ENCODE data around the gene SLC38A1.
"Not testable (repeated sequence)": the region's sequence is repeated elsewhere in the genome, so short reads cannot be mapped to it uniquely, and the experiment has no call there.

SLC38A1 gene

DNA sequence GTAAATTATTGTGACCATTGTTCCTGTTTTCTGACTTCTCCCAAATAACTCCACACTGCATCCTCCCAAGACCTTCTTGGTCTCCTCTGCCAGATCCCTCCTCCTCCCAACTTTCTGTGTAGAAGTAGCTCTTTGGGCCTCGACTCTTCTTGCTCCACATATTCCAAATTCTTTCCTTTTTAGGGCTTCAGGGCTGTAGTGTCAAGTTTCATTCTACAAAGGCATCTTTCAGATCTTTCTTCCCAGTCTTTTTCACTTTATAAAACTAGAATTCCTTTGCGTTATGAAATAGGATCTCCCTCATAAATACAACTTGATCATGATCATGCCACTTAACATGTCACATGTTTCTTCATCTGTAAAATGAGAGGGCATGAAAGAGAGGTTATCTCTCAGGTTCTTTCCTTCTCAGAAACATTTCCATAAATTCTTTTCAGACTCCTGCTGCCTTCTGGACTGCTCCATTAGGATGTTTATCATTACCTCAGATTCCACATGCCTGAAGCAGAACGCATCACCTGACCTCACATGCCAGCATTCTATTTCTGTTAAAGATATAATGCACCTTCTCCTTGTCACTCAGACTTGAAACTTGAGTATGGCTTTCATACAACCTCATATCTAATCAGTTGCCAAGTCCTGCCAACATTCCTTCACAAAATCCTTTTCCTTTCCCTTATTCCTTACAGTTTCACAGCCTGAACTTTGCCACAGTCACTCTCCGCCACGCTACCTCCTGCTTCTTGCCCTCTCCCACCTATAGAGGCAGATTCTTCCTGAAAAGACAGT is 8.5 kb downstream of the SLC38A1 start:
- Histone ChIP-seq H3K27me3 (ENCODE audit: insufficient read depth, low read length) (no peaks in the 10 kb centered on the region), H2AFZ (ENCODE audit: low read depth, low read length) (no peak overlapping the region), H3K9me3 (ENCODE audit: low read length) (peaks cover 2% of the 10 kb centered on the region), H3K36me3 (ENCODE audit: insufficient read depth, low read length) (no peaks in the 10 kb centered on the region), H3K4me1 (ENCODE audit: insufficient read depth, low read length) (peaks cover 4% of the 10 kb centered on the region), H3K4me3 (ENCODE audit: low read length) (no peak overlapping the region)

- H3K27me3 ChIP-seq (ENCODE audit: insufficient read depth, low read length), result no peaks in the 10 kb centered on the region
- H3K36me3 ChIP-seq (ENCODE audit: insufficient read depth, low read length), result no peaks in the 10 kb centered on the region
- H3K9me3 ChIP-seq (ENCODE audit: low read length), result peaks cover 2% of the 10 kb centered on the region
- H3K4me1 ChIP-seq (ENCODE audit: insufficient read depth, low read length), result peaks cover 4% of the 10 kb centered on the region
- no peak overlapping the region for H3K4me3 ChIP-seq (ENCODE audit: low read length)
- no peak overlapping the region for H2AFZ ChIP-seq (ENCODE audit: low read depth, low read length)
Measured at GRCh38 chr12:46259713-46260112, 9.1 kb downstream of the SLC38A1 start.

- no peak overlapping the region for H2AFZ ChIP-seq (ENCODE audit: low read depth, low read length)
- peaks cover 3% of the 10 kb centered on the region for H3K36me3 ChIP-seq (ENCODE audit: insufficient read depth, low read length)
- H3K27me3 ChIP-seq (ENCODE audit: insufficient read depth, low read length), result no peaks in the 10 kb centered on the region
Measured at GRCh38 chr12:46259071-46259470, 9.8 kb downstream of the SLC38A1 start.

GRCh38 chr12:46258129-46258528 is 10.7 kb downstream of the SLC38A1 start:
- no peak overlapping the region for H2AFZ ChIP-seq (ENCODE audit: low read depth, low read length)
- H3K9me3 ChIP-seq (ENCODE audit: low read length), result peaks cover 2% of the 10 kb centered on the region
- H3K36me3 ChIP-seq (ENCODE audit: insufficient read depth, low read length), result peaks cover 8% of the 10 kb centered on the region
- H3K4me3 ChIP-seq (ENCODE audit: low read length), result no peak overlapping the region
- no peaks in the 10 kb centered on the region for H3K27me3 ChIP-seq (ENCODE audit: insufficient read depth, low read length)
- H3K4me1 ChIP-seq (ENCODE audit: insufficient read depth, low read length), result peaks cover 4% of the 10 kb centered on the region

More at GRCh38 chr12:46259071-46259470, 9.8 kb downstream of the SLC38A1 start:
- Histone ChIP-seq H3K4me3 (ENCODE audit: low read length) (no peak overlapping the region), H3K4me1 (ENCODE audit: insufficient read depth, low read length) (peaks cover 4% of the 10 kb centered on the region), H3K9me3 (ENCODE audit: low read length) (peaks cover 2% of the 10 kb centered on the region)

GRCh38 chr12:46256942-46257341 is 11.9 kb downstream of the SLC38A1 start:
- Histone ChIP-seq H3K4me3 (ENCODE audit: low read length) (no peak overlapping the region), H3K27me3 (ENCODE audit: insufficient read depth, low read length) (no peaks in the 10 kb centered on the region), H3K4me1 (ENCODE audit: insufficient read depth, low read length) (peaks cover 4% of the 10 kb centered on the region), H2AFZ (ENCODE audit: low read depth, low read length) (no peak overlapping the region), H3K36me3 (ENCODE audit: insufficient read depth, low read length) (peaks cover 13% of the 10 kb centered on the region), H3K9me3 (ENCODE audit: low read length) (peaks cover 4% of the 10 kb centered on the region)

DNA sequence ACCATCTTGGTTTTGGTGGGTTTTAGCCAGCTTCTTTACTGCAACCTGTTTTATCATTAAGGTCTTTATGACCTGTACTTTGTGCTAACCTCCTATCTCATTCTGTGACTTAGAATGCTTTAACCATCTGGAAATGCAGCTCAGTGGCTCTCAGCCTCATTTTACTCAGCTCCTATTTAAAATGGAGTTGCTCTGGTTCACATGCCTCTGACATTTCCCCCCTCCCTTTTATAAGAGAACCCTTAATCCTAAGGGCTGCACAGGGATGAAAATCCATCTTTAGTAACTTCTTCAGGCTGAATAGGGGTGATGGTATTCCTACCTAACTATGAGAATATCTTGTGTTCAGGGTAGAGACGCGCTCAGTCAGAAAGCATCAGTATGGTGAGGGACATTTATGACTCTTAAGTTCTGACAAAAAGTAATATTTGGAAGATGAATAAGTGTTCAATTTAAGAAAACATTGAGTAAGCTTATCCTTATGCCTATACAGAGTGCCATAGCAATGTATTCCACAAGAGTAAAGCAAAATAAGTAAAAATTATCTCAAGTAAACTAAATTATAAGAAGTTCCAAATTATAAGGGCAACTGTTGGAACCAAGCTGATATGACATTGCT is 15.2 kb downstream of the SLC38A1 start:
- Histone ChIP-seq H2AFZ (ENCODE audit: low read depth, low read length) (no peak overlapping the region), H3K36me3 (ENCODE audit: insufficient read depth, low read length) (peaks cover 13% of the 10 kb centered on the region), H3K27me3 (ENCODE audit: insufficient read depth, low read length) (no peaks in the 10 kb centered on the region), H3K4me1 (ENCODE audit: insufficient read depth, low read length) (no peaks in the 10 kb centered on the region), H3K9me3 (ENCODE audit: low read length) (peaks cover 2% of the 10 kb centered on the region), H3K4me3 (ENCODE audit: low read length) (no peak overlapping the region)

- peaks cover 13% of the 10 kb centered on the region for H3K36me3 ChIP-seq (ENCODE audit: insufficient read depth, low read length)
- H3K9me3 ChIP-seq (ENCODE audit: low read length); H3K27me3 ChIP-seq (ENCODE audit: insufficient read depth, low read length); H3K4me3 ChIP-seq (ENCODE audit: low read length); H2AFZ ChIP-seq (ENCODE audit: low read depth, low read length); H3K4me1 ChIP-seq (ENCODE audit: insufficient read depth, low read length): not testable (repeated sequence)
Measured at GRCh38 chr12:46251994-46252393, 16.8 kb downstream of the SLC38A1 start.

GRCh38 chr12:46249960-46250359 is 18.9 kb downstream of the SLC38A1 start:
- not testable (repeated sequence) for H2AFZ ChIP-seq (ENCODE audit: low read depth, low read length); H3K4me3 ChIP-seq (ENCODE audit: low read length); H3K9me3 ChIP-seq (ENCODE audit: low read length); H3K27me3 ChIP-seq (ENCODE audit: insufficient read depth, low read length); H3K4me1 ChIP-seq (ENCODE audit: insufficient read depth, low read length)
- H3K36me3 ChIP-seq (ENCODE audit: insufficient read depth, low read length), result peaks cover 13% of the 10 kb centered on the region

GRCh38 chr12:46246021-46246700 is 22.7 kb downstream of the SLC38A1 start:
- no peaks in the 10 kb centered on the region for H3K36me3 ChIP-seq (ENCODE audit: insufficient read depth, low read length)
- H3K4me1 ChIP-seq (ENCODE audit: insufficient read depth, low read length), result no peaks in the 10 kb centered on the region
- H3K27me3 ChIP-seq (ENCODE audit: insufficient read depth, low read length), result no peaks in the 10 kb centered on the region
- H3K9me3 ChIP-seq (ENCODE audit: low read length), result peaks cover 7% of the 10 kb centered on the region
- no peak overlapping the region for H2AFZ ChIP-seq (ENCODE audit: low read depth, low read length)
- H3K4me3 ChIP-seq (ENCODE audit: low read length), result no peak overlapping the region

DNA sequence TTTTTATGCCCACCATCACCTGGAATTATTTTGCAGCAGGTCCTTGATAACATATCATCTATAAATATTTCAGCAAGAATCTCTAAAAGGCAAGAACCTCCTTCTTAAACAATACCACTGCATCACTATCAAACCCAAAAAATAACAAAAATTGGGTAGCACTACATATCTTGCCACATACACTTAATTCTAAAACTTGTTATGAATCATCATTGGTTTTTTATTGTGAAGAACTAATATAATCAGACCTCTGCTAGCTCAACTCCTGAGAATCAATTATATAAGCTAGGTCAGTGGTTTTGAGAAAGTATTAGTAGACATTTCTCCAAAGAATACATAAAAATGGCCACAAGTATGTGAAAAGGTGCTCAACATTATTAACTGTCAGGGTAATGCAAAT is 23.8 kb downstream of the SLC38A1 start:
- H2AFZ ChIP-seq (ENCODE audit: low read depth, low read length), result no peak overlapping the region
- peaks cover 6% of the 10 kb centered on the region for H3K36me3 ChIP-seq (ENCODE audit: insufficient read depth, low read length)
- no peaks in the 10 kb centered on the region for H3K27me3 ChIP-seq (ENCODE audit: insufficient read depth, low read length)
- no peak overlapping the region for H3K4me3 ChIP-seq (ENCODE audit: low read length)
- H3K4me1 ChIP-seq (ENCODE audit: insufficient read depth, low read length), result no peaks in the 10 kb centered on the region
- H3K9me3 ChIP-seq (ENCODE audit: low read length), result peaks cover 7% of the 10 kb centered on the region

DNA sequence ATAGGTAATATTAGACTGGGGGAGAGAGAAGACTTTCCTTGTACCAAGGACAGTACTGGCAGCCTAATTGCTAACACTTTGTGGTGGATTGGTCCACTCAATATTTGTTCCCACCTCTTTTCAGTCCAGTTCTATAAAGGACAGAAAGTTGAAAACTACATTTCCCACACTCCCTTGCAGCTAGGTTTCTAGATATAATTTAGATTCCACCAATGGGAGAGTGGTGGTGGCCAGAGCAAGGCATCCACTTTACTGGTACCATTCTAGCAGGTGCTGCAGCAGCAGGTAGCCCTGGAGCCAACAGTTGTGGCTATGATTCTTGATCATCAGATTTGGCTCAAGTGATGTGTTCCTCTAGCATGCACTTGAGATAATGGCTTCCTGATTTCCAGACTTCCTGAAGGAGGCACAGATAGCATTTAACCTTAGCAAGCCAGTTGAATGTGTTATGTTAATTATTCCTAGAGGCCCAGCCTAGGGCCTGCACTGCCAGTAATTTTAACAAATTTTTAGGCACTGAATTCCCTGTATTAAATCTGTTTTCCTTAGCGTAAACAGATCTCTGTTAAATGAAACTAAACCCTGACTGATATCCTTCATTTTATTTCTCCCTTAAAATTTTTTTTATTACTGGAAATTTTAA is 24.4 kb downstream of the SLC38A1 start:
- H3K27me3 ChIP-seq (ENCODE audit: insufficient read depth, low read length), result no peaks in the 10 kb centered on the region
- peaks cover 7% of the 10 kb centered on the region for H3K9me3 ChIP-seq (ENCODE audit: low read length)
- H2AFZ ChIP-seq (ENCODE audit: low read depth, low read length), result no peak overlapping the region
- peaks cover 10% of the 10 kb centered on the region for H3K36me3 ChIP-seq (ENCODE audit: insufficient read depth, low read length)
- no peak overlapping the region for H3K4me3 ChIP-seq (ENCODE audit: low read length)
- H3K4me1 ChIP-seq (ENCODE audit: insufficient read depth, low read length), result no peaks in the 10 kb centered on the region

DNA sequence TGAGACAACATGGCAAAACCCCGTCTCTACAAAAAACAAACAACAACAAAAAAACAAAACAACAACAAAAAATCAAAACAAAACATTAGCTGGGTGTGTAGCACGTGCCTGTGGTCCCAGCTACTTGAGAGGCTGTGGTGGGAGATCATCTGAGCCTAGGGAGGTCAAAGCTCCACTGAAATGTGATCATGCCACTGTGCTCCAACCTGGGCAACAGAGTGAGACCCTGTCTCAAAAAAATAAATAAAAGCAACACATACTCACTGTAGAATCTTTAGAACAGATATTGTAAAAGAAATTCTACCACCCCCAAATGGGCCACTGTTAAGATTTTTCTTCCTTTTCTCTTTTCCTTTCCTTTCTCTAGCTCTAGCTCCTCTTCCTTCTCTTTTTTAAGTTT is 26.3 kb downstream of the SLC38A1 start:
- Histone ChIP-seq H3K9me3 (ENCODE audit: low read length) (peaks cover 7% of the 10 kb centered on the region), H2AFZ (ENCODE audit: low read depth, low read length) (no peak overlapping the region), H3K4me3 (ENCODE audit: low read length) (no peak overlapping the region), H3K27me3 (ENCODE audit: insufficient read depth, low read length) (no peaks in the 10 kb centered on the region), H3K36me3 (ENCODE audit: insufficient read depth, low read length) (peaks cover 16% of the 10 kb centered on the region), H3K4me1 (ENCODE audit: insufficient read depth, low read length) (no peaks in the 10 kb centered on the region)

DNA sequence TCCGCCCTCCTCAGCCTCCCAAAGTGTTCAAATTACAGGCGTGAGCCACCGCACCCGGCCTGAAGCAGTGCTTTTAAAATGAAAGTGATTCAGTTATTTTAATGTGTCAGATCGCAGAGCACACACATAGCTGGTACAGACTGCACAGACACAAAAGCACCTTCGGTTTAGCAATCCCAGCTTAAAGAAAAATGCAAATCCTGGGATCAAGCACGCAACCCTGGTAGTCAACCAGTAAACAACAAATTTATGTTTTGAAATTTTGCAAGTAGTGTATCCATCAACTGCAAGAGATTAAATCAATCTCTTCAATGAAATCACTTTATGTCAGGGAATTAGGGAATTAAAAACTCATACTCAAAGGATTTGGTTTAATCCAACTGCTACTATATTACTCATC is 28.4 kb downstream of the SLC38A1 start:
- Histone ChIP-seq H2AFZ (ENCODE audit: low read depth, low read length) (no peak overlapping the region), H3K9me3 (ENCODE audit: low read length) (peaks cover 7% of the 10 kb centered on the region), H3K36me3 (ENCODE audit: insufficient read depth, low read length) (peaks cover 20% of the 10 kb centered on the region), H3K27me3 (ENCODE audit: insufficient read depth, low read length) (no peaks in the 10 kb centered on the region), H3K4me1 (ENCODE audit: insufficient read depth, low read length) (no peaks in the 10 kb centered on the region), H3K4me3 (ENCODE audit: low read length) (no peak overlapping the region)
